ENCODE results near the gene N4BP2L2.

N4BP2L2 gene

GRCh38 chr13:32419862-32420261, 118.7 kb downstream of the N4BP2L2 start:
- peaks cover 18% of the 10 kb centered on the region; the same call in 1 of the 2 replicates for H3K79me2 ChIP-seq (ENCODE audit: insufficient read depth, low read depth)
- H4K20me1 ChIP-seq (ENCODE audit: insufficient read depth), result no peaks in the 10 kb centered on the region
- TF ChIP-seq CTCF (conservative IDR thresholded peaks at IDR 0.05; ENCODE audit: low read depth, low read length), result no peak

GRCh38 chr13:32417995-32418394, 120.6 kb downstream of the N4BP2L2 start:
- Histone ChIP-seq H3K4me1 (ENCODE audit: low read depth, poor library complexity, severe bottlenecking) (no peaks in the 10 kb centered on the region), H4K20me1 (ENCODE audit: insufficient read depth) (no peaks in the 10 kb centered on the region), H3K4me2 (no peak overlapping the region), H3K9ac (no peak overlapping the region), H3K4me3 (IDR thresholded peaks at IDR 0.05; ENCODE audit: insufficient read depth, low read depth, low read length) (no peak overlapping the region), H3K36me3 (ENCODE audit: insufficient read depth) (no peaks in the 10 kb centered on the region), H3K27ac (no peak overlapping the region), H2AFZ (ENCODE audit: low read depth) (no peak overlapping the region), H3K79me2 (ENCODE audit: insufficient read depth, low read depth) (no peaks in the 10 kb centered on the region), H3K27me3 (ENCODE audit: insufficient read depth, low read depth) (no peaks in the 10 kb centered on the region)
- no peak for TF ChIP-seq CTCF (conservative IDR thresholded peaks at IDR 0.05; ENCODE audit: low read depth, low read length)

More at GRCh38 chr13:32419862-32420261, 118.7 kb downstream of the N4BP2L2 start:
- no peaks in the 10 kb centered on the region for H3K36me3 ChIP-seq (ENCODE audit: insufficient read depth)
- no peak overlapping the region for H3K9ac ChIP-seq
- no peaks in the 10 kb centered on the region for H3K27me3 ChIP-seq (ENCODE audit: insufficient read depth, low read depth)
- no peak overlapping the region for H3K27ac ChIP-seq
- no peak overlapping the region for H2AFZ ChIP-seq (ENCODE audit: low read depth)
- H3K4me3 ChIP-seq (IDR thresholded peaks at IDR 0.05; ENCODE audit: insufficient read depth, low read depth, low read length), result no peak overlapping the region
- H3K4me1 ChIP-seq (ENCODE audit: low read depth, poor library complexity, severe bottlenecking), result peaks cover 2% of the 10 kb centered on the region
- H3K4me2 ChIP-seq, result no peak overlapping the region

- Histone ChIP-seq H3K4me3 (IDR thresholded peaks at IDR 0.05; ENCODE audit: insufficient read depth, low read depth, low read length) (no peak overlapping the region), H3K9ac (no peak overlapping the region), H3K79me2 (ENCODE audit: insufficient read depth, low read depth) (no peaks in the 10 kb centered on the region), H3K27me3 (ENCODE audit: insufficient read depth, low read depth) (no peaks in the 10 kb centered on the region), H3K36me3 (ENCODE audit: insufficient read depth) (no peaks in the 10 kb centered on the region), H4K20me1 (ENCODE audit: insufficient read depth) (no peaks in the 10 kb centered on the region), H3K4me1 (ENCODE audit: low read depth, poor library complexity, severe bottlenecking) (no peaks in the 10 kb centered on the region), H3K27ac (no peak overlapping the region), H3K4me2 (no peak overlapping the region), H2AFZ (ENCODE audit: low read depth) (no peak overlapping the region)
- TF ChIP-seq CTCF (conservative IDR thresholded peaks at IDR 0.05; ENCODE audit: low read depth, low read length), result peak; percentile 68
Measured at GRCh38 chr13:32415019-32415418, 123.6 kb downstream of the N4BP2L2 start.

- H3K4me3 ChIP-seq (IDR thresholded peaks at IDR 0.05; ENCODE audit: insufficient read depth, low read depth, low read length), result no peak overlapping the region
- no peak for TF ChIP-seq CTCF (conservative IDR thresholded peaks at IDR 0.05; ENCODE audit: low read depth, low read length)
- no peak overlapping the region for H3K27ac ChIP-seq
- no peak overlapping the region for H3K4me2 ChIP-seq
- no peaks in the 10 kb centered on the region for H3K27me3 ChIP-seq (ENCODE audit: insufficient read depth, low read depth)
- no peaks in the 10 kb centered on the region for H4K20me1 ChIP-seq (ENCODE audit: insufficient read depth)
- H3K9ac ChIP-seq, result no peak overlapping the region
- H3K36me3 ChIP-seq (ENCODE audit: insufficient read depth), result no peaks in the 10 kb centered on the region
- no peak overlapping the region for H2AFZ ChIP-seq (ENCODE audit: low read depth)
- H3K79me2 ChIP-seq (ENCODE audit: insufficient read depth, low read depth), result no peaks in the 10 kb centered on the region
- H3K4me1 ChIP-seq (ENCODE audit: low read depth, poor library complexity, severe bottlenecking), result no peaks in the 10 kb centered on the region
Measured at GRCh38 chr13:32414580-32414979, 124.0 kb downstream of the N4BP2L2 start.

Data from KMS-11 (cell line).